Suprapubic skin (tissue), 3 donors: Measurements from ENCODE around the gene ATXN7L3.

Experiments
- CTCF ChIP-seq, 2 donors: fragments of 200-600 bp in 1 of 2; fragments of 450-650 bp in 1 of 2; sonication (generic) in 1 of 2; IDR thresholded peaks; one replicate each; pipeline ENCODE4 v1.5.1; 2016 to 2019; ENCODE audit warnings: antibody characterized with exemption in 2 of 2, mild to moderate bottlenecking in 1 of 2, moderate library complexity in 1 of 2
- POLR2A ChIP-seq, 2 donors: fragments of 450-650 bp; IDR thresholded peaks; one replicate each; pipeline ENCODE4 v1.6.1; 2017; ENCODE audit warnings: antibody characterized with exemption in 2 of 2, mild to moderate bottlenecking in 2 of 2, moderate library complexity in 2 of 2

- no peak for TF ChIP-seq POLR2A (IDR thresholded peaks at IDR 0.05)
- TF ChIP-seq CTCF (IDR thresholded peaks at IDR 0.05) = no peak
Observed at GRCh38 chr17:44230140-44230539, 30.5 kb upstream of the ATXN7L3 start.
